Right lobe of liver (tissue), 6 donors: Measurements from ENCODE around the gene GALNT16. TPM values are rescaled to one million over a fixed set of nuclear protein-coding genes. Genes with fewer than 3 reads are reported as not detected.
"Not testable (repeated sequence)": the region's sequence is repeated elsewhere in the genome, so short reads cannot be mapped to it uniquely, and the experiment has no call there.

Source experiments
- ATAC-seq, 4 donors: fragments of 200-7000 bp; cut with Tn5 transposase; one replicate each; pipeline ENCODE4 v1.9.1; 2020; ENCODE audit warnings: mild to moderate bottlenecking in 4 of 4, moderate library complexity in 4 of 4
- DNase-seq, 3 donors: peaks; one replicate each; pipeline ENCODE4 v3.0.0-alpha.2; 2020
- H3K27ac ChIP-seq, 3 donors: fragments of 200-600 bp; one replicate each; pipeline ENCODE4 v1.8.0; 2022
- H3K27me3 ChIP-seq, 2 donors: fragments of 200-600 bp; one replicate each; pipeline ENCODE4 v1.8.0; 2022
- H3K36me3 ChIP-seq, 4 donors: fragments of 200-600 bp; sonication (generic) in 1 of 4; one replicate each; pipeline versions ENCODE4 v1.5.1 to v1.8.0; 2017 to 2022; ENCODE audit warnings: control low read depth in 1 of 4
- H3K4me1 ChIP-seq, 4 donors: fragments of 200-600 bp; sonication (generic) in 1 of 4; one replicate each; pipeline versions ENCODE4 v1.5.1 to v1.8.0; 2017 to 2022; ENCODE audit warnings: control low read depth in 1 of 4
- H3K4me3 ChIP-seq, 3 donors: fragments of 200-600 bp; one replicate each; pipeline ENCODE4 v1.8.0; 2022
- H3K9me3 ChIP-seq, 4 donors: fragments of 200-600 bp; sonication (generic) in 1 of 4; one replicate each; pipeline versions ENCODE4 v1.5.1 to v1.8.0; 2017 to 2022; ENCODE audit warnings: control low read depth in 1 of 4
- CTCF ChIP-seq, 4 donors: fragments of 200-600 bp in 3 of 4; fragments of 450-650 bp in 1 of 4; IDR thresholded peaks; one replicate each; pipeline versions ENCODE4 v1.5.1 to v1.8.0; 2016 to 2022; ENCODE audit warnings: antibody characterized with exemption in 4 of 4, mild to moderate bottlenecking in 2 of 4
- POLR2A ChIP-seq: fragments of 450-650 bp; IDR thresholded peaks from one replicate; pipeline ENCODE4 v1.6.1; 2017; ENCODE audit warnings: antibody characterized with exemption, mild to moderate bottlenecking
- WGBS: methylation state at CpG from one replicate; pipeline ENCODE4 v1.1.6; 2018; ENCODE audit warnings: low coverage, low lambda C conversion rate; ENCODE audit not compliant: insufficient coverage; ENCODE audit errors: missing lambda C conversion rate; 5-methylcytosine and 5-hydroxymethylcytosine counted together
- intact Hi-C, 2 donors: fragments of 100-400 bp; cut with DNase I; formaldehyde crosslinking; loops; one replicate each; pipeline versions ENCODE4 v1.11.2 to v1.14.1; 2022
- total RNA-seq, 6 experiments: library from RNA; depleted of rRNA in 2 of 6; stranded (reverse); fragments of >200 nt in 2 of 6; fragmentation: NEBNext Ultra II Directional in 3 of 6; extraction: Animal tissue kit (Norgen Biotek cat#: 25700) in 3 of 6; gene quantifications; one replicate each; pipeline versions ENCODE4 v1.1.0 to v1.2.4, GENCODE V29; 2016 to 2023
- donor health status: DM: no; HTN: yes; CAD: no.
- donor health status: DM: no; HTN: no; CAD: no.
- donor health status: DM: no; HTN: no; CAD: no.
- donor health status: DM: no; HTN: yes; CAD: no.
- donor health status: DM: no; HTN: yes; CAD: no.

GALNT16 gene
- total RNA-seq, 6 experiments from 2014 or later = 0.37 to 1.7 (median 0.94) TPM

DNA sequence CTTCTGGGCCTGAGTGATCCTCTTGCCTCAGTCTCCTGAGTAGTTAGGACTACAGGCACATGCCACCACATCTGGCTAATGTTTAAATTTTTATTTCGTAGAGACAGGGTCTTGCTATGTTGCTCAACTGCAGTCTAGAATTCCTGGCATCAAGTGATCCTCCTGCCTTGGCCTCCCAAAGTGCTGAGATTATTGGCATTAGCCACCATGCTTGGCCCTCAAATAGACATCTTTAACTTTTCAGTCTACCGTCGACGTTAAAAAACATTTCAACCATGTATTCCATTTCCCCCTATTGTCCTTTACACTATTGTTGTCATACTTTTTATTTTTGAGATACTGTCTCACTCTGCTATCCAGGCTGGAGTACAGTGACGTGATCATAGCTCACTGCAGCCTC is 115.8 kb downstream of the GALNT16 start:
- ATAC-seq = no peak
- no peak for TF ChIP-seq POLR2A
- TF ChIP-seq CTCF (IDR thresholded peaks at IDR 0.05) = no peak
- no peaks in the 10 kb centered on the region for H3K9me3 ChIP-seq
- DNase-seq = no peak
- no peaks in the 10 kb centered on the region for H3K27me3 ChIP-seq
- H3K4me1 ChIP-seq = no peaks in the 10 kb centered on the region
- H3K36me3 ChIP-seq = peaks cover 0 to 12% (median 3%) of the 10 kb centered on the region in 4 donors
- WGBS = 90% methylated on average over 3 of the region's 5 CpGs
- no peak overlapping the region for H3K4me3 ChIP-seq
- intact Hi-C loops = no loop called here
- no peak overlapping the region for H3K27ac ChIP-seq

DNA sequence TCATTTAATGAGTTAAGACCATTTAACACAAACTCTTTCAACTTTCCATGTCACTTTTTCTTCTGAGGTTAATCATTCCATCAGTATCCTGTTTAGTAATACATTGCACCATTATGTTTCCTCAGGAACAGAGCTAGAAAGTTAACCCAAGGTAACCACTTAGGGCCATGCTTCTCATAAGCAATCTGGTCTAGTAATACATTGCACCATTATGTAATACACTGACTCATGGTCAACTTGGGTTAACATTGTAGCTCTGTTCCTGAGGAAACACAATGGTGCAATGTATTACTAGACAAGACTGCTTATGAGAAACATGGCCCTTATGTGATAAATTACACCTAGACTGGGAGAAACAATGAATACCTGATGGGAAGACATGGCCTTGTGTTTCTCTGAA is 116.5 kb downstream of the GALNT16 start:
- intact Hi-C loops = no loop called here
- no peak for TF ChIP-seq CTCF (IDR thresholded peaks at IDR 0.05)
- TF ChIP-seq POLR2A = no peak
- Histone ChIP-seq H3K27me3 (no peaks in the 10 kb centered on the region), H3K27ac (no peak overlapping the region), H3K36me3 (peaks cover 0 to 13% (median 3%) of the 10 kb centered on the region in 4 donors), H3K4me3 (no peak overlapping the region), H3K4me1 (no peaks in the 10 kb centered on the region), H3K9me3 (no peaks in the 10 kb centered on the region)
- ATAC-seq (peak in 1 of 4 donors; percentile 46), DNase-seq (no peak)

GRCh38 chr14:69378274-69378673 is 118.3 kb downstream of the GALNT16 start:
- intact Hi-C loops = no loop called here
- ATAC-seq = no peak
- H3K36me3 ChIP-seq = peaks cover 0 to 13% (median 3%) of the 10 kb centered on the region in 4 donors

GRCh38 chr14:69387311-69387710 is 127.4 kb downstream of the GALNT16 start:
- Histone ChIP-seq H3K4me1 (no peaks in the 10 kb centered on the region), H3K4me3 (no peak overlapping the region), H3K36me3 (peaks cover 0 to 46% (median 15%) of the 10 kb centered on the region in 4 donors), H3K27ac (no peak overlapping the region), H3K27me3 (no peaks in the 10 kb centered on the region), H3K9me3 (no peaks in the 10 kb centered on the region)
- DNase-seq (no peak), ATAC-seq (no peak)
- intact Hi-C loops = no loop called here
- TF ChIP-seq POLR2A = no peak
- TF ChIP-seq CTCF (IDR thresholded peaks at IDR 0.05) = no peak
- 70% methylated on average over 3 of the region's 3 CpGs for WGBS

More at GRCh38 chr14:69378274-69378673, 118.3 kb downstream of the GALNT16 start:
- no peak for DNase-seq
- Histone ChIP-seq H3K9me3 (no peaks in the 10 kb centered on the region), H3K4me1 (no peaks in the 10 kb centered on the region), H3K27ac (no peak overlapping the region), H3K4me3 (no peak overlapping the region), H3K27me3 (no peaks in the 10 kb centered on the region)
- TF ChIP-seq CTCF (IDR thresholded peaks at IDR 0.05) = no peak
- no peak for TF ChIP-seq POLR2A
- WGBS = 91% methylated on average over 2 of the region's 2 CpGs

- H3K36me3 ChIP-seq = peaks cover 4 to 70% (median 24%) of the 10 kb centered on the region in 4 donors
- intact Hi-C loops, DNase-seq, H3K4me1 ChIP-seq, ATAC-seq, H3K9me3 ChIP-seq, H3K27ac ChIP-seq, H3K27me3 ChIP-seq, H3K4me3 ChIP-seq: not testable (repeated sequence)
- 73% methylated on average over 5 of the region's 8 CpGs for WGBS
These were observed 131.4 kb downstream of the GALNT16 start for GRCh38 chr14:69391400-69391799.
